PC-9 (cell line): ENCODE data around the gene GSE1. TPM values are rescaled to one million over a fixed set of nuclear protein-coding genes. Genes with fewer than 3 reads are reported as not detected.
A peak's percentile ranks its signal among the peaks of the same experiment; 100 is the strongest.

Source experiments
- BruUV-seq: library from RNA; stranded (reverse); fragments of 400-500 nt; replicated peaks from 2 replicates; lab custom pipeline; 2021; lab: Mats Ljungman, UMichigan
- CTCF ChIA-PET: fragments of 300-600 bp; sonication (Branson Sonifier 250); formaldehyde crosslinking; loops from one replicate; lab custom pipeline; 2022; ENCODE audit warnings: antibody characterized with exemption; lab: Charles Lee
- POLR2A ChIA-PET: fragments of 300-600 bp; sonication (Branson Sonifier 250); formaldehyde crosslinking; loops from one replicate; lab custom pipeline; 2022; ENCODE audit warnings: antibody characterized with exemption; ENCODE audit not compliant: unreplicated experiment; lab: Charles Lee
- DNase-seq, 2 experiments: peaks; one replicate each; pipeline versions ENCODE4 v3.0.0 to v3.0.0-alpha.2; 2015 to 2022; ENCODE audit warnings: mixed read lengths in 1 of 2
- H2AFZ ChIP-seq: fragments of 200-600 bp; sonication (generic); 2 replicates; pipeline ENCODE4 v1.8.1; 2017; ENCODE audit warnings: antibody characterized with exemption
- H3F3A ChIP-seq: fragments of 200-600 bp; sonication (generic); 2 replicates; pipeline ENCODE4 v1.8.1; 2017; ENCODE audit warnings: antibody characterized with exemption, mild to moderate bottlenecking, low read depth; ENCODE audit not compliant: insufficient read depth
- H3K27ac ChIP-seq: fragments of 200-600 bp; sonication (generic); 2 replicates; pipeline ENCODE4 v1.6.1; 2016; ENCODE audit warnings: mixed run types
- H3K27me3 ChIP-seq: fragments of 200-600 bp; sonication (generic); 2 replicates; pipeline ENCODE4 v1.6.1; 2016; ENCODE audit warnings: low read depth, mixed run types; ENCODE audit not compliant: insufficient read depth
- H3K36me3 ChIP-seq: fragments of 200-600 bp; sonication (generic); 2 replicates; pipeline ENCODE4 v1.6.1; 2016; ENCODE audit warnings: low read depth, mixed run types
- H3K4me1 ChIP-seq: fragments of 200-600 bp; sonication (generic); replicated peaks from 2 replicates; pipeline ENCODE4 v1.6.1; 2016; ENCODE audit warnings: mixed run types; ENCODE audit not compliant: insufficient read depth
- H3K4me2 ChIP-seq: fragments of 200-600 bp; sonication (generic); 2 replicates; pipeline ENCODE4 v1.6.1; 2017; ENCODE audit warnings: mixed run types
- H3K4me3 ChIP-seq: fragments of 200-600 bp; sonication (generic); 2 replicates; pipeline ENCODE4 v1.6.1; 2016; ENCODE audit warnings: mixed run types
- H3K79me2 ChIP-seq: fragments of 200-600 bp; sonication (generic); 2 replicates; pipeline ENCODE4 v1.6.1; 2017; ENCODE audit warnings: low read depth, mixed run types
- H3K9me2 ChIP-seq: fragments of 200-600 bp; sonication (generic); 2 replicates; pipeline ENCODE4 v1.8.1; 2017; ENCODE audit warnings: mild to moderate bottlenecking; ENCODE audit not compliant: insufficient read depth
- H3K9me3 ChIP-seq: fragments of 200-600 bp; sonication (generic); 2 replicates; pipeline ENCODE4 v1.8.1; 2016; ENCODE audit warnings: low read depth; ENCODE audit not compliant: insufficient read depth
- H4K20me1 ChIP-seq: fragments of 200-600 bp; sonication (generic); 2 replicates; pipeline ENCODE4 v1.8.1; 2017; ENCODE audit not compliant: insufficient read depth
- CTCF ChIP-seq: fragments of 200-600 bp; sonication (generic); conservative IDR thresholded peaks from 2 replicates; pipeline ENCODE4 v1.6.1; 2017; ENCODE audit warnings: mixed run types, antibody characterized with exemption, mild to moderate bottlenecking, moderate library complexity
- EZH2 ChIP-seq: fragments of 200-600 bp; sonication (generic); IDR thresholded peaks from 2 replicates; pipeline ENCODE4 v1.8.0; 2017; ENCODE audit warnings: antibody characterized with exemption, low read depth
- intact Hi-C: fragments of 100-400 bp; cut with micrococcal nuclease; formaldehyde crosslinking; loops from one replicate; pipeline ENCODE4 v1.10.0; 2022; ENCODE audit not compliant: unreplicated experiment
- total RNA-seq: library from RNA; stranded (reverse); gene quantifications from 2 replicates; pipeline ENCODE4 v1.2.3, GENCODE V29; 2021

Gene GSE1
- total RNA-seq, 1 experiment from 2014 or later: 83.5 TPM

- TSS peak; percentile 42 for BruUV-seq
- H4K20me1 ChIP-seq: peaks cover 40% of the 10 kb centered on the region
- peaks cover 30% of the 10 kb centered on the region for H3F3A ChIP-seq
- intact Hi-C loops: loop anchor here (1.0 to 2.0 kb wide), 7 partner anchors 52 to 194 kb away; no protein-coding TSS in a partner anchor
- H3K27me3 ChIP-seq: no peaks in the 10 kb centered on the region
- ChIA-PET POLR2A (no interaction called here), CTCF (interaction anchor here (0.6 to 1.8 kb wide), 5 partner anchors 54 to 190 kb away, joined by 3 to 7 read pairs (median 4); no protein-coding TSS in a partner anchor)
- H2AFZ ChIP-seq: no peak overlapping the region
- peak overlapping the region; percentile 78 for H3K4me3 ChIP-seq
- H3K27ac ChIP-seq: peak overlapping the region; percentile 78
- DNase-seq: peak; percentile 89 to 91
- H3K36me3 ChIP-seq: no peaks in the 10 kb centered on the region
- peaks cover 35% of the 10 kb centered on the region for H3K79me2 ChIP-seq
- H3K4me1 ChIP-seq: peaks cover 24% of the 10 kb centered on the region
- peak overlapping the region; percentile 98 for H3K4me2 ChIP-seq
- H3K9me2 ChIP-seq: no peaks in the 10 kb centered on the region
- H3K9me3 ChIP-seq: no peaks in the 10 kb centered on the region
- TF ChIP-seq EZH2 (no peak), CTCF (peak; percentile 93)
Observed at GRCh38 chr16:85610446-85611193, 2.5 kb upstream of the GSE1 start.

DNA sequence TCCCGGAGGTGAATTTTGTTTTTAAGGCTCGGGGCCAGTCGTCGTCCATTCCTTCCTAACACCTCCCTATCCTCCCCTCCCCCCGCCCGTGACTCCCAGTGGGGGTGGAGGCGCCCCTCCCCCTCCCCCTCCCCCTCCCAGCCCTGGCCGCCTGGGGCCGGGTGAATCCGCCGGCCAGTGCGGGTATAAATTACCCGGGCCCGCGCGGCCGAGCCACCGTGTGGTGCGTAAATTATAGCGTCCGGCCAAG lies 2.0 kb upstream of the GSE1 start:
- ChIA-PET CTCF (interaction anchor here (0.6 to 1.2 kb wide), 4 partner anchors 54 to 118 kb away, joined by 3 to 4 read pairs (median 4); no protein-coding TSS in a partner anchor), POLR2A (no interaction called here)
- H3K36me3 ChIP-seq: no peaks in the 10 kb centered on the region
- intact Hi-C loops: loop anchor here (2.0 kb wide), 1 partner anchor 138 kb away; no protein-coding TSS in a partner anchor
- peak overlapping the region; percentile 78 for H3K4me3 ChIP-seq
- TF ChIP-seq CTCF: no peak
- no peak for TF ChIP-seq EZH2
- H3K27me3 ChIP-seq: no peaks in the 10 kb centered on the region
- DNase-seq: no peak
- H3K4me2 ChIP-seq: peak overlapping the region; percentile 98
- H3K9me2 ChIP-seq: no peaks in the 10 kb centered on the region
- H3K27ac ChIP-seq: peak overlapping the region; percentile 78
- H3F3A ChIP-seq: peaks cover 35% of the 10 kb centered on the region
- H3K4me1 ChIP-seq: peaks cover 29% of the 10 kb centered on the region
- H4K20me1 ChIP-seq: peaks cover 40% of the 10 kb centered on the region
- H3K79me2 ChIP-seq: peaks cover 40% of the 10 kb centered on the region
- H3K9me3 ChIP-seq: no peaks in the 10 kb centered on the region
- H2AFZ ChIP-seq: no peak overlapping the region; the same call in 1 of the 2 replicates
- BruUV-seq: no TSS peak

DNA sequence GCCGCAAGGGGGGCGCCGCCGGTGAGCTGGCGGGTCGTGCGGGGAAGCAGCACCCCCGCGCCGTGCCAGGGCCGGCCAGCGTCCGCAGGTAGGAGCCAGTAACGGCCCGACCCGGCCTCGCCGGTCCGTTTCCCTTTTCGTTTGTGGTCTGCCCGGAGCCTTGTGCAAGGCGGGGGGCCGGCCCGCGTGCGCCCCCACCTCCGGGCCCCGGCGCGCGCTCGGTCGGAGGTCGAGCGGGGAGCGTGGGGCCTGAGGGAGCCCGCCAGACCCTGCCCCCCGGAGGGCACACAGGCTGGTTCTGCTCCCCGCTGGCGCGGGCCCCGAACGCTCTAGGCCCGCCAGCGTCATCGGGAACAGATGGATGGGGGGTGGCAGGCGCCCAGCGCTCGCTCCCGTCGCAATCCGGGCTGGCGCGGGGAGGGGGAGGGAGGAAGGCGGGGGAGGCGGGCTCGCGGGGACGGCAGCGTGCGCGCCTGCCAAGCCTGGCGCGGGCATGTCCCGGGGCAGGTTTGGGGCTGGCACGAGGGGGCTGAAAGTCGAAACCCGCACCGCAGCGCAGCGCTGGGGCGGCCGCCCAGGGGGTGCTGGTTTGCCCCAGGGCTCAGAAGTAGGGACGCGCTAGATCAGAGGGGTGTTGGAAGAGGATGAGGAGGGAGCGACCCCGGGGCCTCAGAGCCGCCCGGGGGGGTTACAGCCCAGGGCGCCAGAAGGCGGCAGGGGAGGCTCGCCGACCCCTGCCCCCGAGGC lies 1.5 kb upstream of the GSE1 start:
- BruUV-seq: no TSS peak
- TF ChIP-seq CTCF: no peak
- TF ChIP-seq EZH2: no peak
- Histone ChIP-seq H3K9me3 (no peaks in the 10 kb centered on the region), H3K4me3 (peak overlapping the region; percentile 78), H3K36me3 (no peaks in the 10 kb centered on the region), H3K27me3 (no peaks in the 10 kb centered on the region), H3K4me1 (peaks cover 34% of the 10 kb centered on the region), H3K27ac (peak overlapping the region; percentile 78), H3K79me2 (peaks cover 45% of the 10 kb centered on the region), H2AFZ (peak overlapping the region; percentile 74), H3F3A (peaks cover 35% of the 10 kb centered on the region), H3K4me2 (peak overlapping the region; percentile 98), H4K20me1 (peaks cover 44% of the 10 kb centered on the region), H3K9me2 (no peaks in the 10 kb centered on the region)
- CTCF ChIA-PET: interaction anchor here (1.2 kb wide), 1 partner anchor 91 kb away, joined by 3 read pairs; no protein-coding TSS in a partner anchor
- peak; percentile 64 to 81 for DNase-seq
- POLR2A ChIA-PET: interaction anchor here (0.5 kb wide), 1 partner anchor 19 kb away, joined by 3 read pairs; no protein-coding TSS in a partner anchor
- intact Hi-C loops: loop anchor here (1.0 to 2.0 kb wide), 4 partner anchors 33 to 260 kb away; partner anchors contain the start of gene C16orf74
